HCT116 (cell line): Measurements from ENCODE around the gene KNTC1. TPM values are rescaled to one million over a fixed set of nuclear protein-coding genes. Genes with fewer than 3 reads are reported as not detected.

ENCODE experiments used
- ATAC-seq: fragments of 200-7000 bp; cut with Tn5 transposase; 2 replicates; pipeline ENCODE4 v1.9.1; 2020; ENCODE audit warnings: mild to moderate bottlenecking, moderate library complexity
- BruUV-seq: library from RNA; stranded (reverse); fragments of 400-500 nt; replicated peaks from 2 replicates; lab custom pipeline; 2021; lab: Mats Ljungman, UMichigan
- CTCF ChIA-PET: fragments of 300-600 bp; sonication (Branson Sonifier 250); formaldehyde crosslinking; loops from one replicate; lab custom pipeline; 2021; ENCODE audit warnings: antibody characterized with exemption; lab: Charles Lee
- POLR2A ChIA-PET: fragments of 300-600, 350-600 bp; sonication (Branson Sonifier 250); formaldehyde crosslinking; loops from one replicate; lab custom pipeline; 2021; ENCODE audit warnings: antibody characterized with exemption; lab: Charles Lee
- RAD21 ChIA-PET, 2 experiments: fragments of 300-600 bp; sonication (Branson Sonifier 250); formaldehyde crosslinking; loops; one replicate each; lab custom pipeline; 2023; ENCODE audit warnings: low total read pairs in 2 of 2; ENCODE audit not compliant: uncharacterized antibody in 2 of 2, unreplicated experiment in 2 of 2, low non-redundant PET in 1 of 2; lab: Charles Lee
- DNase-seq: peaks from one replicate; pipeline ENCODE4 v3.0.0-alpha.2; 2010; ENCODE audit warnings: low read depth, low spot score
- H2AFZ ChIP-seq: fragments of 200-600 bp; shearing (Covaris generic), sonication (generic); 2 replicates; pipeline ENCODE4 v1.6.1; 2017; ENCODE audit warnings: low read depth, mixed run types, mixed read lengths, antibody characterized with exemption, low read length; ENCODE audit not compliant: poor library complexity, severe bottlenecking
- H3K27ac ChIP-seq: 2 replicates; pipeline ENCODE4 v1.5.1; 2012; ENCODE audit warnings: low read depth, low read length
- H3K27me3 ChIP-seq: fragments of 200-600 bp; sonication (generic); 2 replicates; pipeline ENCODE4 v1.6.1; 2016; ENCODE audit warnings: mixed run types, low read length, mixed read lengths; ENCODE audit not compliant: insufficient read depth
- H3K36me3 ChIP-seq, 2 experiments: fragments of 200-500 bp in 1 of 2; fragments of 200-600 bp in 1 of 2; sonication (Bioruptor generic) in 1 of 2; sonication (generic) in 1 of 2; 2 replicates each; pipeline versions ENCODE4 v1.5.1 to v1.6.1; 2014 to 2016; ENCODE audit warnings: low read length in 2 of 2, inconsistent platforms in 1 of 2, mixed read lengths in 1 of 2, mixed run types in 1 of 2; ENCODE audit not compliant: insufficient read depth in 2 of 2, control insufficient read depth in 1 of 2
- H3K4me1 ChIP-seq, 2 experiments: fragments of 200-600 bp in 1 of 2; sonication (generic) in 1 of 2; 2 replicates each; pipeline versions ENCODE4 v1.5.1 to v1.6.1; 2012 to 2017; ENCODE audit warnings: low read length in 2 of 2, inconsistent platforms in 1 of 2, mild to moderate bottlenecking in 1 of 2, mixed read lengths in 1 of 2, mixed run types in 1 of 2, moderate library complexity in 1 of 2; ENCODE audit not compliant: insufficient read depth in 2 of 2, control insufficient read depth in 1 of 2
- H3K4me2 ChIP-seq: fragments of 200-600 bp; sonication (generic); 2 replicates; pipeline ENCODE4 v1.6.1; 2017; ENCODE audit warnings: mixed run types, low read length, mixed read lengths
- H3K4me3 ChIP-seq, 2 experiments: fragments of 200-600 bp in 1 of 2; sonication (generic) in 1 of 2; replicated peaks in 1 of 2; 2 replicates each; pipeline ENCODE4 v1.5.1; 2011 to 2016; ENCODE audit warnings: low read length in 2 of 2, control low read depth in 1 of 2, low read depth in 1 of 2, mild to moderate bottlenecking in 1 of 2, mixed read lengths in 1 of 2, mixed run types in 1 of 2
- H3K79me2 ChIP-seq: fragments of 200-600 bp; sonication (generic); 2 replicates; pipeline ENCODE4 v1.6.1; 2017; ENCODE audit warnings: mild to moderate bottlenecking, mixed run types, low read length, moderate library complexity, mixed read lengths; ENCODE audit not compliant: insufficient read depth
- H3K9ac ChIP-seq: fragments of 200-600 bp; sonication (generic); 2 replicates; pipeline ENCODE4 v1.6.1; 2016; ENCODE audit warnings: low read length, mixed read lengths
- H3K9me2 ChIP-seq: fragments of 200-600 bp; sonication (generic), shearing (Covaris generic); 2 replicates; pipeline ENCODE4 v1.6.1; 2017; ENCODE audit warnings: mixed run types, mild to moderate bottlenecking, moderate library complexity; ENCODE audit not compliant: insufficient read depth
- H3K9me3 ChIP-seq, 2 experiments: fragments of 200-500 bp in 1 of 2; fragments of 200-600 bp in 1 of 2; sonication (Bioruptor generic) in 1 of 2; sonication (generic) in 1 of 2; 2 replicates each; pipeline ENCODE4 v1.6.1; 2014 to 2017; ENCODE audit warnings: low read length in 2 of 2, mixed read lengths in 2 of 2, inconsistent platforms in 1 of 2, low read depth in 1 of 2, mild to moderate bottlenecking in 1 of 2, mixed run types in 1 of 2, moderate library complexity in 1 of 2; ENCODE audit not compliant: control insufficient read depth in 1 of 2, insufficient read depth in 1 of 2
- H4K20me1 ChIP-seq: fragments of 200-600 bp; sonication (generic), shearing (Covaris generic); 2 replicates; pipeline ENCODE4 v1.6.1; 2017; ENCODE audit warnings: mixed run types, mild to moderate bottlenecking, moderate library complexity; ENCODE audit not compliant: insufficient read depth
- CTCF ChIP-seq, 3 experiments: fragments of 200-600 bp in 1 of 3; sonication (generic) in 1 of 3; IDR thresholded peaks in 2 of 3; conservative IDR thresholded peaks in 1 of 3; 2 replicates each; pipeline ENCODE4 v1.5.1; 2012 to 2017; ENCODE audit warnings: low read depth in 2 of 3, low read length in 2 of 3, antibody characterized with exemption in 1 of 3, borderline replicate concordance in 1 of 3, control low read depth in 1 of 3, mild to moderate bottlenecking in 1 of 3, mixed read lengths in 1 of 3, mixed run types in 1 of 3, moderate library complexity in 1 of 3; ENCODE audit not compliant: insufficient read depth in 1 of 3
- ELF1 ChIP-seq: IDR thresholded peaks from 2 replicates; pipeline ENCODE4 v1.6.1; 2012; ENCODE audit warnings: low read depth, borderline replicate concordance
- EZH2 ChIP-seq: fragments of 200-600 bp; sonication (generic); IDR thresholded peaks from 2 replicates; pipeline ENCODE4 v1.6.1; 2017; ENCODE audit warnings: antibody characterized with exemption, mixed run types
- EZH2phosphoT487 ChIP-seq: fragments of 200-600 bp; IDR thresholded peaks from 2 replicates; pipeline ENCODE4 v1.6.1; 2018; ENCODE audit warnings: antibody characterized with exemption, borderline replicate concordance
- FOSL1 ChIP-seq: IDR thresholded peaks from 2 replicates; pipeline ENCODE4 v1.6.1; 2012; ENCODE audit warnings: low read depth
- MAX ChIP-seq: IDR thresholded peaks from 2 replicates; pipeline ENCODE4 v1.6.1; 2012
- POLR2A ChIP-seq: IDR thresholded peaks from 2 replicates; pipeline ENCODE4 v1.7.0; 2011; ENCODE audit warnings: borderline replicate concordance; ENCODE audit not compliant: insufficient read depth, insufficient read length; ENCODE audit errors: extremely low read depth
- POLR2AphosphoS5 ChIP-seq: IDR thresholded peaks from 2 replicates; pipeline ENCODE4 v1.6.1; 2011; ENCODE audit warnings: mild to moderate bottlenecking, low read depth, low read length, moderate library complexity
- RAD21 ChIP-seq: IDR thresholded peaks from 2 replicates; pipeline ENCODE4 v1.6.1; 2012; ENCODE audit warnings: low read depth, mild to moderate bottlenecking
- SRF ChIP-seq: IDR thresholded peaks from 2 replicates; pipeline ENCODE4 v1.6.1; 2012; ENCODE audit warnings: low read depth
- TCF7L2 ChIP-seq: IDR thresholded peaks from 2 replicates; pipeline ENCODE4 v1.7.0; 2011; ENCODE audit warnings: borderline replicate concordance, inconsistent platforms; ENCODE audit not compliant: insufficient read depth, insufficient read length; ENCODE audit errors: extremely low read depth
- ZBTB33 ChIP-seq: IDR thresholded peaks from 2 replicates; pipeline ENCODE4 v1.6.1; 2011; ENCODE audit warnings: mild to moderate bottlenecking, low read length, moderate library complexity; ENCODE audit not compliant: insufficient replicate concordance; ENCODE audit errors: extremely low read depth
- ZFX ChIP-seq: fragments of 450-650 bp; IDR thresholded peaks from 2 replicates; pipeline ENCODE4 v1.6.1; 2017
- ZNF274 ChIP-seq: fragments of 200-500 bp; sonication (Bioruptor generic); IDR thresholded peaks from 2 replicates; pipeline ENCODE4 v1.6.1; 2014; ENCODE audit warnings: mild to moderate bottlenecking, low read depth, low read length, inconsistent platforms
- intact Hi-C: fragments of 100-400 bp; cut with micrococcal nuclease; formaldehyde crosslinking; loops from 2 replicates; pipeline ENCODE4 v1.10.0; 2022
- total RNA-seq: library from RNA; stranded (reverse); gene quantifications from one replicate; pipeline ENCODE4 v1.2.1, GENCODE V29; 2021; ENCODE audit not compliant: unreplicated experiment

Gene KNTC1
- total RNA-seq, 1 experiment from 2014 or later = 70.2 TPM

- no peak for TF ChIP-seq CTCF (IDR thresholded peaks at IDR 0.05 in 2 of 3, conservative IDR thresholded peaks at IDR 0.05 in 1 of 3; ENCODE audit: borderline replicate concordance in 1 of 3, insufficient read depth in 1 of 3, low read depth in 2 of 3, low read length in 2 of 3)
- TF ChIP-seq MAX = no peak
- TF ChIP-seq TCF7L2 = no peak
- TF ChIP-seq, all 23 proteins: peak for 0
These were observed 142.5 kb downstream of the KNTC1 start (continued) for GRCh38 chr12:122669397-122670070.

GRCh38 chr12:122672515-122672914 lies 145.5 kb downstream of the KNTC1 start:
- no peak overlapping the region for H3K4me2 ChIP-seq
- no peaks in the 10 kb centered on the region for H3K79me2 ChIP-seq
- DNase-seq (no peak), ATAC-seq (no peak)
- no peaks in the 10 kb centered on the region for H3K4me1 ChIP-seq
- no peaks in the 10 kb centered on the region for H4K20me1 ChIP-seq
- no peak overlapping the region for H2AFZ ChIP-seq
- no peaks in the 10 kb centered on the region for H3K9me2 ChIP-seq
- RAD21 ChIA-PET = no interaction called here
- H3K4me3 ChIP-seq = no peak overlapping the region
- no peak overlapping the region for H3K9ac ChIP-seq
- no peaks in the 10 kb centered on the region for H3K9me3 ChIP-seq
- H3K27ac ChIP-seq = no peak overlapping the region
- CTCF ChIA-PET = no interaction called here
- BruUV-seq = no TSS peak
- no peaks in the 10 kb centered on the region for H3K27me3 ChIP-seq
- H3K36me3 ChIP-seq = no peaks in the 10 kb centered on the region
- intact Hi-C loops = no loop called here
- POLR2A ChIA-PET = no interaction called here
- TF ChIP-seq POLR2AphosphoS5 (no peak), ZFX (no peak), FOSL1 (no peak), MAX (no peak), SRF (no peak), ZNF274 (no peak), ZBTB33 (no peak), EZH2 (no peak), CTCF (IDR thresholded peaks at IDR 0.05 in 2 of 3, conservative IDR thresholded peaks at IDR 0.05 in 1 of 3; ENCODE audit: borderline replicate concordance in 1 of 3, insufficient read depth in 1 of 3, low read depth in 2 of 3, low read length in 2 of 3) (no peak), POLR2A (no peak), RAD21 (no peak), EZH2phosphoT487 (no peak), ELF1 (no peak)
